Mesenchymal stem cell (in vitro differentiated cells and primary cell): Measurements from ENCODE around the gene GAB2.

Experiments
- DNase-seq: peaks from one replicate; pipeline ENCODE4 v3.0.0-alpha.2; 2013
- H2AFZ ChIP-seq: one replicate; pipeline ENCODE4 v1.6.1; 2013; ENCODE audit warnings: low read depth, mild to moderate bottlenecking, control low read depth, inconsistent platforms, low read length, moderate library complexity
- H2AK5ac ChIP-seq: 2 replicates; pipeline ENCODE4 v1.6.1; 2013; ENCODE audit warnings: low read length, moderate library complexity, mild to moderate bottlenecking, inconsistent platforms; ENCODE audit not compliant: severe bottlenecking
- H2BK120ac ChIP-seq: one replicate; pipeline ENCODE4 v1.6.1; 2013; ENCODE audit warnings: low read depth, mild to moderate bottlenecking, inconsistent platforms, low read length, moderate library complexity
- H2BK12ac ChIP-seq, 2 experiments: one replicate each; pipeline ENCODE4 v1.6.1; 2013; ENCODE audit warnings: inconsistent platforms in 2 of 2, low read length in 2 of 2, mild to moderate bottlenecking in 2 of 2, moderate library complexity in 2 of 2, control low read depth in 1 of 2
- H2BK15ac ChIP-seq: one replicate; pipeline ENCODE4 v1.6.1; 2013; ENCODE audit warnings: mild to moderate bottlenecking, low read depth, inconsistent platforms; ENCODE audit not compliant: poor library complexity, severe bottlenecking
- H2BK5ac ChIP-seq: 2 replicates; pipeline ENCODE4 v1.6.1; 2013; ENCODE audit warnings: low read depth, mild to moderate bottlenecking, low read length, control low read depth, inconsistent platforms; ENCODE audit not compliant: poor library complexity, severe bottlenecking
- H3K14ac ChIP-seq, 2 experiments: one replicate each; pipeline ENCODE4 v1.6.1; 2013; ENCODE audit warnings: inconsistent platforms in 2 of 2, low read length in 2 of 2, control low read depth in 1 of 2, mild to moderate bottlenecking in 1 of 2, moderate library complexity in 1 of 2
- H3K18ac ChIP-seq, 2 experiments: one replicate each; pipeline ENCODE4 v1.6.1; 2013; ENCODE audit warnings: inconsistent platforms in 2 of 2, low read length in 2 of 2, control low read depth in 1 of 2, low read depth in 1 of 2, mild to moderate bottlenecking in 1 of 2
- H3K23ac ChIP-seq, 2 experiments: one replicate each; pipeline ENCODE4 v1.6.1; 2013; ENCODE audit warnings: inconsistent platforms in 2 of 2, low read length in 2 of 2, mild to moderate bottlenecking in 2 of 2, moderate library complexity in 2 of 2, control low read depth in 1 of 2
- H3K27ac ChIP-seq: 2 replicates; pipeline ENCODE4 v1.5.1; 2013; ENCODE audit warnings: mild to moderate bottlenecking, moderate library complexity, low read length, control low read depth, inconsistent platforms; ENCODE audit not compliant: poor library complexity, severe bottlenecking
- H3K27me3 ChIP-seq, 2 experiments: 2 replicates each; pipeline versions ENCODE4 v1.6.1 to v1.7.0; 2013; ENCODE audit warnings: low read length in 2 of 2, mild to moderate bottlenecking in 2 of 2, moderate library complexity in 2 of 2, control low read depth in 1 of 2, inconsistent platforms in 1 of 2; ENCODE audit not compliant: control insufficient read depth in 1 of 2, insufficient read depth in 1 of 2
- H3K36me3 ChIP-seq, 2 experiments: 2 replicates each; pipeline versions ENCODE4 v1.6.1 to v1.7.0; 2013; ENCODE audit warnings: low read length in 2 of 2, control low read depth in 1 of 2, inconsistent platforms in 1 of 2, low read depth in 1 of 2, mild to moderate bottlenecking in 1 of 2; ENCODE audit not compliant: insufficient read depth in 2 of 2, control insufficient read depth in 1 of 2
- H3K4ac ChIP-seq, 2 experiments: one replicate each; pipeline ENCODE4 v1.6.1; 2013; ENCODE audit warnings: inconsistent platforms in 2 of 2, low read length in 2 of 2, mild to moderate bottlenecking in 2 of 2, moderate library complexity in 2 of 2, control low read depth in 1 of 2, low read depth in 1 of 2
- H3K4me1 ChIP-seq: 2 replicates; pipeline ENCODE4 v1.6.1; 2013; ENCODE audit warnings: low read depth, low read length, control low read depth; ENCODE audit not compliant: control insufficient read depth, insufficient read depth
- H3K4me2 ChIP-seq: 2 replicates; pipeline ENCODE4 v1.6.1; 2013; ENCODE audit warnings: low read length, mild to moderate bottlenecking, inconsistent platforms; ENCODE audit not compliant: poor library complexity, severe bottlenecking
- H3K4me3 ChIP-seq, 2 experiments: 2 replicates each; pipeline versions ENCODE4 v1.5.1 to v1.7.0; 2013; ENCODE audit warnings: low read length in 2 of 2, mild to moderate bottlenecking in 2 of 2, control low read depth in 1 of 2, low read depth in 1 of 2; ENCODE audit not compliant: insufficient read depth in 1 of 2
- H3K79me1 ChIP-seq: replicated peaks from 2 replicates; pipeline ENCODE4 v1.6.1; 2013; ENCODE audit warnings: mild to moderate bottlenecking, control low read depth, low read length, inconsistent platforms; ENCODE audit not compliant: poor library complexity, severe bottlenecking
- H3K9ac ChIP-seq: 2 replicates; pipeline ENCODE4 v1.7.0; 2013; ENCODE audit warnings: mild to moderate bottlenecking, low read length, moderate library complexity
- H3K9me3 ChIP-seq: 2 replicates; pipeline ENCODE4 v1.7.0; 2013; ENCODE audit warnings: mild to moderate bottlenecking, low read length; ENCODE audit not compliant: control insufficient read depth
- H4K8ac ChIP-seq: one replicate; pipeline ENCODE4 v1.6.1; 2013; ENCODE audit warnings: inconsistent platforms, mild to moderate bottlenecking, low read length, moderate library complexity
- H4K91ac ChIP-seq: one replicate; pipeline ENCODE4 v1.6.1; 2013; ENCODE audit warnings: mild to moderate bottlenecking, low read length, inconsistent platforms
- WGBS: methylation state at CpG from one replicate; pipeline ENCODE4 v1.1.7; 2013; ENCODE audit warnings: mixed read lengths; 5-methylcytosine and 5-hydroxymethylcytosine counted together

GAB2 gene

GRCh38 chr11:78432058-78432515 lies 14.5 kb upstream of the GAB2 start:
- Histone ChIP-seq H3K4me3 (no peak overlapping the region), H3K27me3 (no peaks in the 10 kb centered on the region), H3K79me1 (no peaks in the 10 kb centered on the region), H3K14ac (no peak overlapping the region), H2BK15ac (no peak overlapping the region), H2AFZ (no peak overlapping the region), H3K9ac (peak overlapping the region; percentile 22), H3K4me2 (no peak overlapping the region), H2BK120ac (no peak overlapping the region), H3K4ac (no peak overlapping the region), H2BK12ac (no peak overlapping the region), H4K91ac (no peak overlapping the region), H3K23ac (no peak overlapping the region), H3K36me3 (peaks cover 4 to 6% of the 10 kb centered on the region in 2 experiments), H3K18ac (no peak overlapping the region), H2AK5ac (no peak overlapping the region), H3K27ac (no peak overlapping the region), H4K8ac (no peak overlapping the region), H3K9me3 (no peaks in the 10 kb centered on the region), H3K4me1 (no peaks in the 10 kb centered on the region), H2BK5ac (no peak overlapping the region)
- 88% methylated on average over 1 of the region's 4 CpGs for WGBS
- no peak for DNase-seq

DNA sequence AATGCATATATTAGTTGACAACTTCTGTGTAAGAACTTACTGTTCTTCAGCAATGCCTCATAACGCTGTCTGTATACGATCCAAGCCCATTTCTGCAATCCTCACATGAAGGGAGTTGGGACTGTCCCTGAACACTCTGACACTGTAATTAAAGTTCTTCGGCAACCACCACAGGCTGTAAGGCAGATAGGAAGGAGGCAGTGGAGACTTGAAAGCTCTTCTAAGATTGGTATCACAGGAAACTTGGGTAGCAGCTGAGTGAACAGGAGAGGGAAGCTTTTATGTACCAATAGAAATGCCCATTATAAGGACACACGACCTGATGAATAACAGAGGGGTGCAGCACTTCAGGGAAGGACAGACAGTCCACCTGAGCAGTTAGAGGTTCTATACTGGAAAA lies 12.0 kb upstream of the GAB2 start:
- Histone ChIP-seq H3K79me1 (no peaks in the 10 kb centered on the region), H2BK5ac (no peak overlapping the region), H3K4me3 (no peak overlapping the region), H4K91ac (no peak overlapping the region), H3K18ac (no peak overlapping the region), H2BK120ac (no peak overlapping the region), H4K8ac (no peak overlapping the region), H3K9me3 (no peaks in the 10 kb centered on the region), H3K27ac (no peak overlapping the region), H2AK5ac (no peak overlapping the region), H3K4ac (no peak overlapping the region), H2BK15ac (no peak overlapping the region), H3K23ac (no peak overlapping the region), H3K14ac (no peak overlapping the region), H3K9ac (no peak overlapping the region), H3K4me2 (no peak overlapping the region), H2BK12ac (no peak overlapping the region), H2AFZ (no peak overlapping the region), H3K27me3 (no peaks in the 10 kb centered on the region), H3K36me3 (peaks cover 4 to 6% of the 10 kb centered on the region in 2 experiments), H3K4me1 (no peaks in the 10 kb centered on the region)
- 77% methylated on average over 4 of the region's 4 CpGs for WGBS
- DNase-seq: no peak

DNA sequence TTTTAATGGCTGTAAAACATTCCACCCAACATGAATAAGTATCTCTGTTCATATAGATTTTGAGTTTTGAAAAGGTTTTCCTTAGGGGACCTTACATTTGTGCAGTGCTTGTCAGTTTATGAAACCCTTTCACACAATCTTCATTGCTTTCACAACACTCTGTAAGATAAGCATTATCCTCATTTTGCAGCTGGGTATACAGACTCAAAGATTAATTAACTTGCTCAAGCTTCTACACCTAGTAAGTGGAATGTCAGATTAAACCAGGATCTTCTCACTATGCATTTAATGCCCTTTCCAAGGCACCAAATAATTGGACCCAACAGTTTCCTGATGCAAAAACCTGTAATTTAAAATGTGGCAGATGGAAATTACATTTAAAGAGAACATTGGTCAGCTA lies 11.6 kb upstream of the GAB2 start:
- H2BK5ac ChIP-seq: no peak overlapping the region
- no peak overlapping the region for H2BK120ac ChIP-seq
- no peak for DNase-seq
- H3K4ac ChIP-seq: no peak overlapping the region
- H3K9me3 ChIP-seq: no peaks in the 10 kb centered on the region
- no peaks in the 10 kb centered on the region for H3K27me3 ChIP-seq
- no peak overlapping the region for H3K27ac ChIP-seq
- no peak overlapping the region for H3K14ac ChIP-seq
- no peaks in the 10 kb centered on the region for H3K79me1 ChIP-seq
- no peak overlapping the region for H3K23ac ChIP-seq
- H2BK15ac ChIP-seq: no peak overlapping the region
- H3K4me2 ChIP-seq: no peak overlapping the region
- H3K9ac ChIP-seq: no peak overlapping the region
- H4K8ac ChIP-seq: no peak overlapping the region
- no peak overlapping the region for H2BK12ac ChIP-seq
- no peak overlapping the region for H3K18ac ChIP-seq
- no peak overlapping the region for H4K91ac ChIP-seq
- no peaks in the 10 kb centered on the region for H3K4me1 ChIP-seq
- peaks cover 4 to 6% of the 10 kb centered on the region in 2 experiments for H3K36me3 ChIP-seq
- H2AFZ ChIP-seq: no peak overlapping the region
- no peak overlapping the region for H2AK5ac ChIP-seq
- H3K4me3 ChIP-seq: no peak overlapping the region

DNA sequence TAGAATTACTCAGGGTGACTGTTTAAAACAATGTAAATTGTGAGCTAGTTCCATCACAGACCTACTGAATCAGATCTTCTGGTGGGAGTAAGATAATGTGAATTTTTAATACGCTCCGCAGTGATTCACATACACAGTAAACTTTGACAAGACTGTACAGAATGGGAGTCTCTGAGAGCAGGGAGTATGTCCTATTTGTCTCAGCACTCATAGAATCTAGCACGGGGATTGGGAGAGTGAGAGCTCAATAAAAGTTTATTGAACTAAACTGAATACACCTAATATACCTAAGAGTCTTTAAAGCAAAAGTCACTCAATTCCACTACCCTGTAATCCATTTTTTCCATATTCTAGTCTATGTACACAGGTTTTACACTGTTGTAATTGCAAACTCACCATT lies 11.2 kb upstream of the GAB2 start:
- Histone ChIP-seq H3K4me2 (no peak overlapping the region), H2BK12ac (no peak overlapping the region), H2BK5ac (no peak overlapping the region), H3K4me3 (no peak overlapping the region), H3K18ac (no peak overlapping the region), H3K23ac (no peak overlapping the region), H3K14ac (no peak overlapping the region), H3K4me1 (no peaks in the 10 kb centered on the region), H3K79me1 (no peaks in the 10 kb centered on the region), H2BK15ac (no peak overlapping the region), H3K27ac (no peak overlapping the region), H3K4ac (no peak overlapping the region), H3K9me3 (no peaks in the 10 kb centered on the region), H2BK120ac (no peak overlapping the region), H2AFZ (no peak overlapping the region), H3K9ac (no peak overlapping the region), H4K8ac (no peak overlapping the region), H2AK5ac (no peak overlapping the region), H3K36me3 (peaks cover 4 to 6% of the 10 kb centered on the region in 2 experiments), H4K91ac (no peak overlapping the region), H3K27me3 (no peaks in the 10 kb centered on the region)
- 100% methylated on average over 2 of the region's 3 CpGs for WGBS
- no peak for DNase-seq
